HG03108 (cell line): ENCODE results near the gene SLC15A3.
A peak's percentile ranks its signal among the peaks of the same experiment; 100 is the strongest.

ENCODE experiments used
- ATAC-seq: cut with Tn5 transposase; IDR thresholded peaks from one replicate; pipeline ENCODE4 v1.9.1; 2021; ENCODE audit warnings: moderate library complexity; ENCODE audit not compliant: unreplicated experiment

The SLC15A3 gene

DNA sequence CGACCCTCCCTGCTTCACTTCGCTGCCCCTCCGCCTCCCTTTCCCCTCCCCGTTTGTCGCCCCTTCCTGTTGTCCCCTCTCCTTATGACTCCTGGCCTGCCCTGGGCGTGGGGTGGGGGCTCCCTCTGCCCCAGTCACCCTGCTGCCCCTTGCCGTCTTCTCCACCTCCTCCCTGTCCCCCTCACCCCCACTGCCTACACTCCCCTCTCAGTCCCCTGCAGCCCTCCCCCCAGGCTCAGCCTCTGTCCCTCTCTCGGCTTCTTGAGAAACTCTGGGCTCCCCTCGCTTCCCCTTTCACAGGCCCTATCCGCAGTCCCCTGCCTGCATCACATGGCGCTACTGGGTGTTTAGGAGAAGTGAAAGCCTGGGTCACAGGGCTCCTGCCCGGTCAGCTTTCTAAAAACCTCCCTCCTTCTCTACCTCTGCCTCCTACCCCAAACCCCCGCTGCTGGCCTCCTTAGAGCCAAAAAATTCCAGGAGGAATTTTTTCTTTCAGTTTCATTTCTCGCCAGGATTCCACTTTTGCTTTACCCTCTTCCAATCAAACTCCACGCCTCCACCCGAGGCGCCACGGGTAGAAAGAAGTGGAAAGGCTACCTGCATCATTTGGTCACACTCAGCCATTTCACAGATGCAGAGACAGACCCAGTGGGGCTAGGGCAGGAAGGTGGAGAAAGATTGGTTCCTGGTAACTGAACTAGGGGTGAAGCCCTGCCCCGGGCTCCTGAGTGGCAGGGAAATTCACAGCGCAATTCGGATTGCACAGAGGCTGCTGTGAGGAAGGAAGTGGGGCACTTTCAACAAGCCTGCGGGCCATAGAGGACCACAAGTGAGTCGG is at the start of gene SLC15A3:
Gene SLC15A3 (minus strand): TSS at position 273 of the 838 bp plus-strand sequence. CDS start 625 bp downstream, outside the sequence.
- ATAC-seq: peak; percentile 76

- no peak for ATAC-seq
These were observed 48.5 kb upstream of the SLC15A3 start for GRCh38 chr11:61000426-61000825.

- ATAC-seq: no peak
These were observed 44.6 kb upstream of the SLC15A3 start for GRCh38 chr11:60996381-60997138.

DNA sequence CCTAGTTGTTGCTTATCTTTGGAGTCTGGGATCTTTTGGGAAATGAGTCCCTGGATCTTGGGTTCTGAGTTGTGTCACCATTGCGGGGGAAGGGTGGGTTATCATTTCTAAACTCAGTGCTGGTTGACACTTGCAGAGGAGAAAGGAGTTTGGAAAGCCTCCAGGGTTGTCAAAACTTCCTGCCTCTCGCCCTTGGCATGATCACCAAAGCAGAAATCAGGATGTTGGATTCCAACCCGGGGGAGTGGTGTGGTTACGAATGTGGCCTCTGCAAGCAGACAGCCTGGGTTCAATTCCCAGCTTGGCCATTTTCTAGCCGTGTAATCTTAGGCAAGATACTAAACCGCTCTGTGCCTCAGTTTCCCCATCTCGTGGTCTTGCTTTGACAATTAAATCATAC is 43.8 kb upstream of the SLC15A3 start:
- ATAC-seq: no peak

- no peak for ATAC-seq
These were observed 42.6 kb upstream of the SLC15A3 start for GRCh38 chr11:60994541-60995080.

DNA sequence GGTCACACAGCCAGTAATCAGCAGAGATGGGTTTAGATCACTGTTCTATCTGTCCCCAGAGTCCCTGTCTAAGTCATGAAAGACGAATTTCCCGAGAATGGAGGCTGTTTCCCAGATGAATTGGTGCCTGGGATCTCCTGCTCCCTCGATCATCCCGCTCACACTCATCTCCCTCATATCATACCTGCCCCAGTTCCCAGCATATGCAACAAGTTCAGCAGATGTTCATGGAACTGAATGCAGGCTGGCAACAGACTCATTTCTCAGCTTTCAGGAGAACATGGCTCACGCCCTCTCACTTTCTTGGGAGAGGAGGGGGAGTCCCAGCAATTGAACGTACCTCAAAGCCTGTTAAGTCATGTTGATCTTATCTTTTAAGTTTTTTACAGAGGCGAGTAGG is 41.6 kb upstream of the SLC15A3 start:
- no peak for ATAC-seq

DNA sequence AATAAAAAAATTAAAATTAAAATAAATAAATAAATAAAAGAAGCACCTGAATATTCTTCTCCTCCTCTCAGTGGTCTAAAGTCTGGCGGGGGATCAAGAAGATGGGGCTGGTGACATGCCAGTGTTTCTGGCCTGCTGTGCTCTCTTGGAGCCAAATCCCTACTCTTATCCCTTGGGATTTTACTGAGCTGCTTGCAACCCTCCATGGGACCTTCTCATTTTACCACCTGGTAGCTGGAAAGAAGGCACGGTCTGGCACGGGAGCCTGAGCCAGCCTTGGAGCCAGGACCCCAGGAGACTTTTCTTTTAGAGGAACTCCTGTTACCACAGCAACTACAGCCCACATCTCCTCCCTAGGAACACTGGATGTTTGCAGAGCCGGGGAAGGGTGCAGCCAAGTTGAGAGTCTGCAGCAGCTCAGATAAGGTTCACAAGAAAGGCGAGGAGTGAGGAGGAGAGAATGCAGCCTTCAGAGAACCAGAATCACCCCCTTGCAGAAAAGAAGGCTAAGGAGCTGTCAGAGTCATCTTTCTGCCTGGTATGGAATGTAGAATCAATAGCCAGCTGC is 41.0 kb upstream of the SLC15A3 start:
- no peak for ATAC-seq

GRCh38 chr11:60991457-60991856 is 39.5 kb upstream of the SLC15A3 start:
- ATAC-seq: no peak

GRCh38 chr11:60989093-60989650 is 37.2 kb upstream of the SLC15A3 start:
- no peak for ATAC-seq

- ATAC-seq: no peak
These were observed 36.7 kb upstream of the SLC15A3 start for GRCh38 chr11:60988658-60989057.

- ATAC-seq: no peak
These were observed 35.8 kb upstream of the SLC15A3 start for GRCh38 chr11:60987577-60988277.

DNA sequence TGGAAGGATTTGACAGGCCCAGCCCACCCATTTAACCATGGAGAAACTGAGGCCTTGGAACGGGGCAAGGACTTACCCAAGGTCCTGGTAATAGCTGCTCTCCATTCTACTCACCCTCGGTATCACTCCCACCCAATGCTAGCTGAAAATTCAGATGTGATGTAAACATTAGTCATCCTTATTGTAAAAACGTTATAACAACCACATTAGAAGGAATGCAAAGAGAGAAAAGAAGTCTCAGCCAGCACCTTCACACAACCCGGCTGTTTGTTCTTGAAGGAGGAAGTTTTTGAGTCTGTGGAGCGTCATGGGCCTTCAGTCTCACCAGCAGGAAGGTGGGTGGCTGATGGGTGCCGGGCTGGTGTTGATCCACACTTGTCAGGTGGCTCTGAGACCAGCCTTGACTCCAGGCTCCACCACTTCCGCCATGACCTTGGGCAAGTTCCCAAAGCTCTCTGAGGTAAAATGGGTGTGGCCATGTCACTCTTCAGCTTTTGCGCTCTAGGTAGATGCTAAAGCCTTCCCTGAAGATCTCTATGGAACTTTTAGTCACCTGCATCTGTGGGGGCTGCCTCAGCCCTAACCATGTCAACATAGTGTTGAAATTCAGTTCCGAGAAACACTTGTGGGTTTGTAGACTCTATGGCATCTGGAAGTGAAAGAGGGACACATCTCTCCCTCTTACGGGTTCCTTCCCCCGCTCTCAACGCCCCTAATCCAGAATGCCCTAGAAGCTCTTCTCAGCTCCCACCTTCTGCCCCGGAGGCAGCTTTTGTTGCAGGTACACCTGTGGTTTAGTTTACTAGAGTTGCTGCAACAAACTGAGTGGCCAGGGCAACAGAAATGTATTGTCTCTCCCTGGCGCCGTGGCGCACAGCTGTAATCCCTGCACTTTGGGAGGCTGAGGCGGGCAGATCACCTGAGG is 34.3 kb upstream of the SLC15A3 start:
- no peak for ATAC-seq

- no peak for ATAC-seq
These were observed 33.5 kb upstream of the SLC15A3 start for GRCh38 chr11:60985501-60985900.

DNA sequence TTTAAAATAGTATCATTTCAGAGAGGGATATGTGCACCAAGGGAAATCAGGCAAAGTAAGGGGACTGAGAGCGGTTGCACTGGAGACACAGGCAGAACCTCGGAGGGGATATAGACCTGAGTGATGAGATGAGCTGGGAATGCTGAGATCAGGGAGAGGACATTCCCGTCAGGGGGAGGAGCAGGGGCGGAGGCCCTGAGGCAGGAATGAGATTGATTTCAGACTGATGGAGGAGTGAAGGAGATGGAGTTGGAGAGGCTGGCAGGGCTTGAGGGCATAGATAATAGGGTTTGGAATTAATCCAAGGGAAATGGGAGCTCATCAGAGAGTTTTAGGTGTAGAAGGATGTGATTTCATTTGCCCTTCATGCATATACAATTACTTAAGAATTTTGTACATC is 32.7 kb upstream of the SLC15A3 start:
- ATAC-seq: no peak

GRCh38 chr11:60984149-60984548 is 32.2 kb upstream of the SLC15A3 start:
- no peak for ATAC-seq

- no peak for ATAC-seq
These were observed 30.2 kb upstream of the SLC15A3 start for GRCh38 chr11:60982184-60982583.

DNA sequence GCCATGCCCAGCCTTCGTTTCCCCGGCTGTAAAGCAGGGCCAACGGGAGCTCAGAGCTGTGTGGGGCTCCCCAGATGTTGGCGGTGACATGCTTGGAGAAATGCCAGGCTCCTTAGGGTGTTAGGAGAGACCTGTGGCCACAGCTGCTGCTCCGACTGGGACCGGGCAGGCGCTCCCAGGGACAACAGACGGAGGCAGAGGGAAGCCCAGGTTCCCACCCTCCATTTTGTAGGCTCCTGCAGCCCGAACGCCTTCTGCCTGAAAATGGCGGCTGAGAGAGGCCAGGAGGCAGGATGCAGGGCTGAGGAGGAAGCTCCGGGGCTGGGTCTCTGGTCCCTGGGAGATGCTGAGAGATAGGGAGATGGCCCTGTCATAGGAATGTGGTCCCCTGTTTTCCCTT is 29.5 kb upstream of the SLC15A3 start:
- no peak for ATAC-seq

DNA sequence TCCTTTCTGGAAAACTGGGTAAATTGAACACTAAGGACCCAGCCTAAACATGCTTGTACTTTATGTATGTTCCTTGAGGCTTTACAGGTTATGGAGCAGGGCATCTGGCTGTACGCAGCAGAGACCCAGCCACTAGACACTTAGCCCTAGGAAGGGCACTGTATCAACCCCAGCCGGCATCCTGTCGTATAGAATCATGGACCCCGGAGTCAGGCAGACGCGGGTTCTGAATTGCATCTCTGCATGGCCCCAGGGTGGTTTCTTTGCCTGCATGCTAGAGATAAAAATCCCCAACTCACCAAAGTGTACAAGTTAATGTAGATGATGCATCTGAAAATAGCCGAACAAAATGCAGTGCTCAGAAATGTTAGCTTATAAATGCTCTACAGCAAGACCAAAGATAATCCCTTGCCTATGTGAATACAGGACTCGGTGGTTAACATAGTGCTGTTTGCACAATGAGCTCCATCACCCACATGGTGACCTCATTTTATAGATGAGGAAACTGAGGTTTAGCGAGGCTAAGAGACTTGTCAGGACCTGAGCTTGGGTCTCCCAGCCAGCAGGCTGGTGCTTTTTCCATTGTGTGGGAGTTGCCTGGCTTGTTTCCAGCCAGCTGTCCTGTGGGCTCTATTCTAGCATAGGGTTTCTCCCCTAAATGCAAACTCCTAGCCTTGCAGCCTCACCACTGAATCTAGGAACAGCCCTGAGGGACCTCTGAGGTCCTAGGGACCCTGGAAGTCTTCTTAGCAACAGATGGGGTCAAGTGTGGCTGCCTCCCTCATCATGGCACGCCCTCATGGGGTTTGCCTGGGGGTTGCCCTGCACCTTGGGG is 26.8 kb upstream of the SLC15A3 start:
- no peak for ATAC-seq

GRCh38 chr11:60977836-60978235 is 25.9 kb upstream of the SLC15A3 start:
- no peak for ATAC-seq
